PC-9 (cell line): ENCODE data around the gene CTIF.

Experiments used
- EZH2 ChIP-seq: fragments of 200-600 bp; sonication (generic); IDR thresholded peaks from 2 replicates; pipeline ENCODE4 v1.8.0; 2017; ENCODE audit warnings: antibody characterized with exemption, low read depth
- TF ChIP-seq, protein P1 (sequence below): fragments of 200-600 bp; sonication (generic); conservative IDR thresholded peaks from 2 replicates; pipeline ENCODE4 v1.6.1; 2017; ENCODE audit warnings: mixed run types, antibody characterized with exemption, mild to moderate bottlenecking, moderate library complexity

DNA sequence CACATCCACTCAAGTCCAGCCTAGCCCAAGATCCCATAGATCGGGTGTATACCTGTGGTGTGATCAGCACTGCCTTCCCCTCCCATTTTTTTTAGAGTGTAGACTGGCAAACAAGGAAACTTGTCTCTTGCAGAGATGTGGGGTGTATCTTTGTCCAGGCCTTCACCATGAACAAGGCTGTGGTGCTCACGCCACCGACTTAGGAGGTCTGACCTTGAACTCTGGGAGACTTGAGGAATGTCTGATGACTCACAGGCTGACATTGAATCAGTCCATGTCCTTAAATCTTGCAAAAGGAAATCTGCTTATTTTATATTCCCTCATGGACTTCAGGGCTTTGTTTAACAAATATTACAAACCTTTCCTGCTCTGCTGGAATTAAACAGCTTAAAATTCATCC is 4.5 kb upstream of the CTIF start:
- TF ChIP-seq, protein P1, sequence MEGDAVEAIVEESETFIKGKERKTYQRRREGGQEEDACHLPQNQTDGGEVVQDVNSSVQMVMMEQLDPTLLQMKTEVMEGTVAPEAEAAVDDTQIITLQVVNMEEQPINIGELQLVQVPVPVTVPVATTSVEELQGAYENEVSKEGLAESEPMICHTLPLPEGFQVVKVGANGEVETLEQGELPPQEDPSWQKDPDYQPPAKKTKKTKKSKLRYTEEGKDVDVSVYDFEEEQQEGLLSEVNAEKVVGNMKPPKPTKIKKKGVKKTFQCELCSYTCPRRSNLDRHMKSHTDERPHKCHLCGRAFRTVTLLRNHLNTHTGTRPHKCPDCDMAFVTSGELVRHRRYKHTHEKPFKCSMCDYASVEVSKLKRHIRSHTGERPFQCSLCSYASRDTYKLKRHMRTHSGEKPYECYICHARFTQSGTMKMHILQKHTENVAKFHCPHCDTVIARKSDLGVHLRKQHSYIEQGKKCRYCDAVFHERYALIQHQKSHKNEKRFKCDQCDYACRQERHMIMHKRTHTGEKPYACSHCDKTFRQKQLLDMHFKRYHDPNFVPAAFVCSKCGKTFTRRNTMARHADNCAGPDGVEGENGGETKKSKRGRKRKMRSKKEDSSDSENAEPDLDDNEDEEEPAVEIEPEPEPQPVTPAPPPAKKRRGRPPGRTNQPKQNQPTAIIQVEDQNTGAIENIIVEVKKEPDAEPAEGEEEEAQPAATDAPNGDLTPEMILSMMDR, result no peak
- no peak for TF ChIP-seq EZH2
